ENCODE data around the gene NEMP1.

Gene NEMP1

DNA sequence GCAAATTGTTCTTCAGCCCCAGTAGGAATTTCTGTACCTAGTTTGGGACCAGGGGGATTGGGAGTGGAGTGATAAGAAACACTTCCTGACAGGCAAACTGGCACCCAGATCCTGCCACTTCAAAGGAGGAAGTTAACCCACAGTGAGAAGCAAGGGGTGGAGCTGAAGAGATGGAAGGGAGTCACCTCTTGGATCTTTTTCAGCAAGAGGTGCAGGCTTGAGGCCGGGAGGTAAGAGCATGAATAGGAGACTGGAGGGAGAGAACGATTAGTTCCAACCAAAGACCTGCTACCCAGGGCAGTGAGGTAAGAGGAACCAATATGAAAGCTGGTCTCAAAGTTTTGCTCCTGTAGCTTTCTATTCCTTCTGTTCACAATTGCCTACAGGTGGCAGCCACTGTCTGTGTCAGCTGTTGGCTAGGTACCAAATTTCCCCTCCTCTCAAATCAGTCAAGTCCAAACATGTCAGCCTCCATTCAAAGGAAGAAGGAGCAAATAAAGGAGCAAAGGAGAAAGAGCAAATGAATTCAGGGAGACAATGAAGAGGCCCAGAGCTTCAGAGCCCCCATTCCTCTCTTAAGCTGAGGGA, 47.4 kb downstream of the NEMP1 start:
- H3K4me1 ChIP-seq (ENCODE audit: low read depth, poor library complexity, severe bottlenecking): no peaks in the 10 kb centered on the region
- peak overlapping the region; percentile 3; the same call in 1 of the 2 replicates for H2AFZ ChIP-seq (ENCODE audit: low read depth)
- no peak overlapping the region for H3K9ac ChIP-seq
- TF ChIP-seq, protein P1, sequence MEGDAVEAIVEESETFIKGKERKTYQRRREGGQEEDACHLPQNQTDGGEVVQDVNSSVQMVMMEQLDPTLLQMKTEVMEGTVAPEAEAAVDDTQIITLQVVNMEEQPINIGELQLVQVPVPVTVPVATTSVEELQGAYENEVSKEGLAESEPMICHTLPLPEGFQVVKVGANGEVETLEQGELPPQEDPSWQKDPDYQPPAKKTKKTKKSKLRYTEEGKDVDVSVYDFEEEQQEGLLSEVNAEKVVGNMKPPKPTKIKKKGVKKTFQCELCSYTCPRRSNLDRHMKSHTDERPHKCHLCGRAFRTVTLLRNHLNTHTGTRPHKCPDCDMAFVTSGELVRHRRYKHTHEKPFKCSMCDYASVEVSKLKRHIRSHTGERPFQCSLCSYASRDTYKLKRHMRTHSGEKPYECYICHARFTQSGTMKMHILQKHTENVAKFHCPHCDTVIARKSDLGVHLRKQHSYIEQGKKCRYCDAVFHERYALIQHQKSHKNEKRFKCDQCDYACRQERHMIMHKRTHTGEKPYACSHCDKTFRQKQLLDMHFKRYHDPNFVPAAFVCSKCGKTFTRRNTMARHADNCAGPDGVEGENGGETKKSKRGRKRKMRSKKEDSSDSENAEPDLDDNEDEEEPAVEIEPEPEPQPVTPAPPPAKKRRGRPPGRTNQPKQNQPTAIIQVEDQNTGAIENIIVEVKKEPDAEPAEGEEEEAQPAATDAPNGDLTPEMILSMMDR (conservative IDR thresholded peaks at IDR 0.05; ENCODE audit: low read depth, low read length): no peak
- no peak overlapping the region for H3K4me2 ChIP-seq
- no peaks in the 10 kb centered on the region for H3K79me2 ChIP-seq (ENCODE audit: insufficient read depth, low read depth)
- no peaks in the 10 kb centered on the region for H3K36me3 ChIP-seq (ENCODE audit: insufficient read depth)
- H3K27ac ChIP-seq: no peak overlapping the region
- H4K20me1 ChIP-seq (ENCODE audit: insufficient read depth): no peaks in the 10 kb centered on the region
- peaks cover 4% of the 10 kb centered on the region; the same call in 1 of the 2 replicates for H3K27me3 ChIP-seq (ENCODE audit: insufficient read depth, low read depth)
- no peak overlapping the region for H3K4me3 ChIP-seq (IDR thresholded peaks at IDR 0.05; ENCODE audit: insufficient read depth, low read depth, low read length)

DNA sequence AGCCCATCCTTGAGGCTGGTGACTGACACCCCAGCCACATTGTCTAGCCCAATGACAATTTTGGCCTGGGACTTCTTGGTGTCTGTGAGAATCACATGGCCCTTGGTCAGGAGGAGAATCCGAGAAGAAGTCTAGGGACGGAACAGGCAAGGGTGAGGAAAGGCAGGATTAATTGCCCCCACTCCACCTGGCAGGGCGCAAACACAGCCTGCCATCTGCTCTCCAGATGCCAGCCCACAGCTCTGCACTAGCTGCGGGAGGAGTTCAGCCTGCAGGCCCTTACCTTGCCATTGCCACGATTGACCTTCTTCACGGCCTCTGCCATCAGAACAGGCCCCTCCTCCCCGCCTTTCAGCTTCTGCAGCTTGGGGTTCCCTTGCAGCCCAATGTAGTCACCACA, 49.1 kb downstream of the NEMP1 start:
- no peak overlapping the region for H2AFZ ChIP-seq (ENCODE audit: low read depth)
- no peaks in the 10 kb centered on the region for H3K79me2 ChIP-seq (ENCODE audit: insufficient read depth, low read depth)
- no peaks in the 10 kb centered on the region for H3K36me3 ChIP-seq (ENCODE audit: insufficient read depth)
- no peaks in the 10 kb centered on the region for H4K20me1 ChIP-seq (ENCODE audit: insufficient read depth)
- no peak overlapping the region for H3K27ac ChIP-seq
- no peak overlapping the region for H3K9ac ChIP-seq
- peaks cover 6% of the 10 kb centered on the region; the same call in 1 of the 2 replicates for H3K27me3 ChIP-seq (ENCODE audit: insufficient read depth, low read depth)
- no peak overlapping the region for H3K4me2 ChIP-seq
- TF ChIP-seq, protein P1 (conservative IDR thresholded peaks at IDR 0.05; ENCODE audit: low read depth, low read length): no peak
- no peak overlapping the region for H3K4me3 ChIP-seq (IDR thresholded peaks at IDR 0.05; ENCODE audit: insufficient read depth, low read depth, low read length)
- no peaks in the 10 kb centered on the region for H3K4me1 ChIP-seq (ENCODE audit: low read depth, poor library complexity, severe bottlenecking)

- Histone ChIP-seq H3K27ac (no peak overlapping the region), H3K9ac (no peak overlapping the region), H4K20me1 (ENCODE audit: insufficient read depth) (no peaks in the 10 kb centered on the region), H3K4me3 (IDR thresholded peaks at IDR 0.05; ENCODE audit: insufficient read depth, low read depth, low read length) (no peak overlapping the region), H3K79me2 (ENCODE audit: insufficient read depth, low read depth) (no peaks in the 10 kb centered on the region), H3K4me1 (ENCODE audit: low read depth, poor library complexity, severe bottlenecking) (no peaks in the 10 kb centered on the region), H2AFZ (ENCODE audit: low read depth) (no peak overlapping the region), H3K27me3 (ENCODE audit: insufficient read depth, low read depth) (peaks cover 6% of the 10 kb centered on the region; the same call in 1 of the 2 replicates), H3K4me2 (no peak overlapping the region), H3K36me3 (ENCODE audit: insufficient read depth) (no peaks in the 10 kb centered on the region)
- TF ChIP-seq, protein P1 (conservative IDR thresholded peaks at IDR 0.05; ENCODE audit: low read depth, low read length): no peak
Measured at GRCh38 chr12:57027805-57028153, 50.8 kb downstream of the NEMP1 start.

GRCh38 chr12:57027011-57027804, 51.4 kb downstream of the NEMP1 start:
- Histone ChIP-seq H3K36me3 (ENCODE audit: insufficient read depth) (no peaks in the 10 kb centered on the region), H2AFZ (ENCODE audit: low read depth) (no peak overlapping the region), H3K27ac (no peak overlapping the region), H4K20me1 (ENCODE audit: insufficient read depth) (no peaks in the 10 kb centered on the region), H3K79me2 (ENCODE audit: insufficient read depth, low read depth) (no peaks in the 10 kb centered on the region), H3K9ac (no peak overlapping the region), H3K4me3 (IDR thresholded peaks at IDR 0.05; ENCODE audit: insufficient read depth, low read depth, low read length) (no peak overlapping the region), H3K4me1 (ENCODE audit: low read depth, poor library complexity, severe bottlenecking) (no peaks in the 10 kb centered on the region), H3K4me2 (no peak overlapping the region), H3K27me3 (ENCODE audit: insufficient read depth, low read depth) (peaks cover 6% of the 10 kb centered on the region; the same call in 1 of the 2 replicates)
- TF ChIP-seq, protein P1 (conservative IDR thresholded peaks at IDR 0.05; ENCODE audit: low read depth, low read length): no peak

All from KMS-11 (cell line).